ENCODE measurements around the gene SELPLG. TPM values are rescaled to one million over a fixed set of nuclear protein-coding genes. Genes with fewer than 3 reads are reported as not detected.

The SELPLG gene
- polyA plus RNA-seq, 1 donor from 2014 or later, result 0.62 TPM

- Histone ChIP-seq H3K36me3 (ENCODE audit: insufficient read depth, low read length) (no peaks in the 10 kb centered on the region), H3K27ac (ENCODE audit: low read length) (no peak overlapping the region), H3K4me2 (ENCODE audit: low read length) (no peak overlapping the region), H3K27me3 (ENCODE audit: insufficient read depth, low read depth, low read length) (no peaks in the 10 kb centered on the region), H3K4me3 (ENCODE audit: low read length) (no peak overlapping the region), H3F3A (ENCODE audit: insufficient read depth, low read length, poor library complexity, severe bottlenecking) (no peaks in the 10 kb centered on the region), H3K79me2 (replicated peaks; ENCODE audit: insufficient read depth, low read length) (no peaks in the 10 kb centered on the region), H3K9me2 (ENCODE audit: insufficient read depth, low read length) (no peaks in the 10 kb centered on the region), H2AFZ (ENCODE audit: low read depth, low read length) (no peak overlapping the region), H4K20me1 (ENCODE audit: insufficient read depth) (no peaks in the 10 kb centered on the region), H3K9me3 (ENCODE audit: low read length) (no peaks in the 10 kb centered on the region), H3K9ac (ENCODE audit: low read length) (no peak overlapping the region)
- TF ChIP-seq REST (IDR thresholded peaks at IDR 0.05; ENCODE audit: borderline replicate concordance), result no peak
- no peak for TF ChIP-seq MXI1 (conservative IDR thresholded peaks at IDR 0.05; ENCODE audit: poor library complexity, severe bottlenecking)
- TF ChIP-seq EP300 (conservative IDR thresholded peaks at IDR 0.05; ENCODE audit: poor library complexity, severe bottlenecking), result no peak
- TF ChIP-seq RAD21 (conservative IDR thresholded peaks at IDR 0.05), result no peak
- TF ChIP-seq CTCF (IDR thresholded peaks at IDR 0.05; ENCODE audit: poor library complexity, severe bottlenecking), result no peak
- no peak for TF ChIP-seq EZH2 (IDR thresholded peaks at IDR 0.05; ENCODE audit: borderline replicate concordance, insufficient read depth, low read length, poor library complexity, severe bottlenecking)
- no peak for TF ChIP-seq POLR2AphosphoS5 (IDR thresholded peaks at IDR 0.05)
- TF ChIP-seq TAF1 (IDR thresholded peaks at IDR 0.05; ENCODE audit: low read depth), result no peak
- TF ChIP-seq SMC3 (conservative IDR thresholded peaks at IDR 0.05; ENCODE audit: poor library complexity), result no peak
These were observed 27.2 kb downstream of the SELPLG start for GRCh38 chr12:108606492-108606891.

GRCh38 chr12:108605690-108606406 is 27.8 kb downstream of the SELPLG start:
- H3K9ac ChIP-seq (ENCODE audit: low read length), result no peak overlapping the region
- H3K79me2 ChIP-seq (replicated peaks; ENCODE audit: insufficient read depth, low read length), result no peaks in the 10 kb centered on the region
- no peak overlapping the region for H3K4me2 ChIP-seq (ENCODE audit: low read length)
- H3K36me3 ChIP-seq (ENCODE audit: insufficient read depth, low read length), result no peaks in the 10 kb centered on the region
- no peaks in the 10 kb centered on the region for H4K20me1 ChIP-seq (ENCODE audit: insufficient read depth)
- H3K27me3 ChIP-seq (ENCODE audit: insufficient read depth, low read depth, low read length), result no peaks in the 10 kb centered on the region
- no peak overlapping the region for H3K27ac ChIP-seq (ENCODE audit: low read length)
- no peaks in the 10 kb centered on the region for H3F3A ChIP-seq (ENCODE audit: insufficient read depth, low read length, poor library complexity, severe bottlenecking)
- H2AFZ ChIP-seq (ENCODE audit: low read depth, low read length), result no peak overlapping the region
- TF ChIP-seq SMC3 (conservative IDR thresholded peaks at IDR 0.05; ENCODE audit: poor library complexity) (no peak), EP300 (conservative IDR thresholded peaks at IDR 0.05; ENCODE audit: poor library complexity, severe bottlenecking) (no peak), CTCF (IDR thresholded peaks at IDR 0.05; ENCODE audit: poor library complexity, severe bottlenecking) (no peak), REST (IDR thresholded peaks at IDR 0.05; ENCODE audit: borderline replicate concordance) (no peak), MXI1 (conservative IDR thresholded peaks at IDR 0.05; ENCODE audit: poor library complexity, severe bottlenecking) (no peak), RAD21 (conservative IDR thresholded peaks at IDR 0.05) (no peak)
- no peak overlapping the region for H3K4me3 ChIP-seq (ENCODE audit: low read length)
- no peaks in the 10 kb centered on the region for H3K9me3 ChIP-seq (ENCODE audit: low read length)
- H3K9me2 ChIP-seq (ENCODE audit: insufficient read depth, low read length), result no peaks in the 10 kb centered on the region
